IMR-90 (cell line): Measurements from ENCODE around the gene PTCH2.

Experiments used
- MAZ ChIP-seq: IDR thresholded peaks from 2 replicates; pipeline ENCODE4 v1.6.1; 2012; ENCODE audit warnings: low read depth, mild to moderate bottlenecking, low read length, improper control_type of control experiment, moderate library complexity, borderline replicate concordance
- POLR2A ChIP-seq: IDR thresholded peaks from 2 replicates; pipeline ENCODE4 v1.6.1; 2012; ENCODE audit warnings: mild to moderate bottlenecking, low read depth, low read length
- RAD21 ChIP-seq: IDR thresholded peaks from 2 replicates; pipeline ENCODE4 v1.6.1; 2012; ENCODE audit warnings: low read length, improper control_type of control experiment
- RCOR1 ChIP-seq: IDR thresholded peaks from 2 replicates; pipeline ENCODE4 v1.6.1; 2012; ENCODE audit warnings: mild to moderate bottlenecking, low read length, improper control_type of control experiment; ENCODE audit not compliant: insufficient replicate concordance
- TF ChIP-seq, protein P1 (sequence below): fragments of 150-350 bp; IDR thresholded peaks from 2 replicates; pipeline ENCODE4 v1.6.1; 2017; ENCODE audit warnings: mild to moderate bottlenecking, antibody characterized with exemption, low read length, low read depth
- TF ChIP-seq, protein P2 (sequence below): conservative IDR thresholded peaks from 2 replicates; pipeline ENCODE4 v1.5.1; 2012; ENCODE audit warnings: mild to moderate bottlenecking, low read depth, low read length, improper control_type of control experiment

DNA sequence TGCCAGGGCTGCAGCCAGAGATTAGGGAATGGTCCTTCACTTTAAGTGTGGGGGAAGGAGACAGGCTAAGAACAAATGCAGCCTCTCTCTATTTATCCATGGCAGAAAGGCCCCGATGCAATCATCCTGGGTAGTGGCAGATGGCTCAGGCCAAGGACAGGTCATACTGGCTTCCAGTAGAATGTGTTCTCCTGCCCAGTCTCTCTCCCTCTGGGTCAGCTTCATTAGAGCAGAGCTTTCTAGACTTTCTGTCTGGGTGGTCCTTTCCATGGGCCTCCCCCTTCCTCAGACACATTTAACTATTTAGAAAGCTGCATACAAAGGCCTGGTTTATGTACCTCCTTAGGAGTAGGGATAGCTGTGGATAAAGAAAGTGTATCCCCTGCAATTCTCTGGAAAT, 4.8 kb upstream of the PTCH2 start:
- TF ChIP-seq MAZ (no peak), POLR2A (no peak), RCOR1 (no peak), RAD21 (no peak)
- TF ChIP-seq, protein P1, sequence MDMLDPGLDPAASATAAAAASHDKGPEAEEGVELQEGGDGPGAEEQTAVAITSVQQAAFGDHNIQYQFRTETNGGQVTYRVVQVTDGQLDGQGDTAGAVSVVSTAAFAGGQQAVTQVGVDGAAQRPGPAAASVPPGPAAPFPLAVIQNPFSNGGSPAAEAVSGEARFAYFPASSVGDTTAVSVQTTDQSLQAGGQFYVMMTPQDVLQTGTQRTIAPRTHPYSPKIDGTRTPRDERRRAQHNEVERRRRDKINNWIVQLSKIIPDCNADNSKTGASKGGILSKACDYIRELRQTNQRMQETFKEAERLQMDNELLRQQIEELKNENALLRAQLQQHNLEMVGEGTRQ, result no peak
- TF ChIP-seq, protein P2, sequence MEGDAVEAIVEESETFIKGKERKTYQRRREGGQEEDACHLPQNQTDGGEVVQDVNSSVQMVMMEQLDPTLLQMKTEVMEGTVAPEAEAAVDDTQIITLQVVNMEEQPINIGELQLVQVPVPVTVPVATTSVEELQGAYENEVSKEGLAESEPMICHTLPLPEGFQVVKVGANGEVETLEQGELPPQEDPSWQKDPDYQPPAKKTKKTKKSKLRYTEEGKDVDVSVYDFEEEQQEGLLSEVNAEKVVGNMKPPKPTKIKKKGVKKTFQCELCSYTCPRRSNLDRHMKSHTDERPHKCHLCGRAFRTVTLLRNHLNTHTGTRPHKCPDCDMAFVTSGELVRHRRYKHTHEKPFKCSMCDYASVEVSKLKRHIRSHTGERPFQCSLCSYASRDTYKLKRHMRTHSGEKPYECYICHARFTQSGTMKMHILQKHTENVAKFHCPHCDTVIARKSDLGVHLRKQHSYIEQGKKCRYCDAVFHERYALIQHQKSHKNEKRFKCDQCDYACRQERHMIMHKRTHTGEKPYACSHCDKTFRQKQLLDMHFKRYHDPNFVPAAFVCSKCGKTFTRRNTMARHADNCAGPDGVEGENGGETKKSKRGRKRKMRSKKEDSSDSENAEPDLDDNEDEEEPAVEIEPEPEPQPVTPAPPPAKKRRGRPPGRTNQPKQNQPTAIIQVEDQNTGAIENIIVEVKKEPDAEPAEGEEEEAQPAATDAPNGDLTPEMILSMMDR, result no peak
